K562 (cell line): ENCODE measurements around the gene SLC38A11. TPM values are rescaled to one million over a fixed set of nuclear protein-coding genes. Genes with fewer than 3 reads are reported as not detected.

ENCODE experiments used
- ATAC-seq: fragments of 200-7000 bp; cut with Tn5 transposase; 3 replicates; pipeline ENCODE4 v1.9.1; 2020; ENCODE audit warnings: moderate library complexity
- BruUV-seq: library from RNA; stranded (reverse); fragments of 400-500 nt; replicated peaks from 2 replicates; lab custom pipeline; 2021; lab: Mats Ljungman, UMichigan
- CTCF ChIA-PET: fragments of 300-600 bp; formaldehyde crosslinking; extraction: SDS; loops from one replicate; lab custom pipeline; 2021; ENCODE audit warnings: low intra/inter-chr PET ratio; lab: Yijun Ruan, JAX
- POLR2A ChIA-PET: fragments of 300-600, 350-650 bp; sonication (Branson Sonifier 250); formaldehyde crosslinking; extraction: SDS; loops from one replicate; lab custom pipeline; 2021; ENCODE audit warnings: antibody characterized with exemption, inconsistent platforms; lab: Yijun Ruan, JAX
- DNase-seq, 4 experiments: peaks; one replicate each; pipeline versions ENCODE4 v3.0.0 to v3.0.0-alpha.2; 2011 to 2018; ENCODE audit warnings: low spot score in 3 of 4, mixed read lengths in 3 of 4; ENCODE audit errors: extremely low read depth in 1 of 4
- FAIRE-seq: peaks from 2 replicates; lab custom pipeline; 2011; peaks lifted over from hg19 to GRCh38; lab: Jason Lieb, UNC
- H2AFZ ChIP-seq: 2 replicates; pipeline ENCODE4 v1.6.0; 2011; ENCODE audit warnings: low read depth, low read length, control low read depth, inconsistent platforms
- H3K27ac ChIP-seq: fragments of 200-600 bp; 3 replicates; pipeline ENCODE4 v1.8.0; 2011; ENCODE audit warnings: low read depth, mild to moderate bottlenecking, control low read depth, inconsistent platforms, low read length, moderate library complexity, mixed read lengths; ENCODE audit errors: extremely low read depth
- H3K27me3 ChIP-seq, 2 experiments: fragments of 300-600 bp in 1 of 2; 2 replicates in 1 of 2; 3 replicates in 1 of 2; pipeline versions ENCODE4 v1.6.0 to v1.8.0; 2011; ENCODE audit warnings: inconsistent platforms in 2 of 2, low read length in 2 of 2, mild to moderate bottlenecking in 1 of 2, mixed read lengths in 1 of 2, moderate library complexity in 1 of 2; ENCODE audit not compliant: control insufficient read depth in 2 of 2, insufficient read depth in 2 of 2
- H3K36me3 ChIP-seq: fragments of 300-600 bp; 3 replicates; pipeline ENCODE4 v1.8.0; 2011; ENCODE audit warnings: mild to moderate bottlenecking, low read length, inconsistent platforms; ENCODE audit not compliant: control insufficient read depth, insufficient read depth
- H3K4me1 ChIP-seq, 2 experiments: fragments of 200-600 bp in 1 of 2; replicated peaks in 1 of 2; 2 replicates in 1 of 2; 3 replicates in 1 of 2; pipeline versions ENCODE4 v1.5.1 to v1.8.0; 2011; ENCODE audit warnings: inconsistent platforms in 2 of 2, low read length in 2 of 2, mild to moderate bottlenecking in 1 of 2, mixed read lengths in 1 of 2, moderate library complexity in 1 of 2; ENCODE audit not compliant: control insufficient read depth in 2 of 2, insufficient read depth in 2 of 2
- H3K4me2 ChIP-seq: 2 replicates; pipeline ENCODE4 v1.6.1; 2011; ENCODE audit warnings: low read length, control low read depth, inconsistent platforms, mixed read lengths; ENCODE audit not compliant: insufficient read depth
- H3K4me3 ChIP-seq: fragments of 200-600 bp; sonication (generic), shearing (Covaris generic); 2 replicates; pipeline ENCODE4 v1.5.1; 2016; ENCODE audit warnings: control low read depth, inconsistent platforms
- H3K79me2 ChIP-seq: fragments of 200-600 bp; 3 replicates; pipeline ENCODE4 v1.8.0; 2011; ENCODE audit warnings: low read length, inconsistent platforms; ENCODE audit not compliant: control insufficient read depth, insufficient read depth
- H3K9ac ChIP-seq, 2 experiments: 2 replicates each; pipeline versions ENCODE4 v1.6.0 to v1.6.1; 2011; ENCODE audit warnings: low read depth in 2 of 2, low read length in 2 of 2, control low read depth in 1 of 2, inconsistent platforms in 1 of 2, mild to moderate bottlenecking in 1 of 2, mixed read lengths in 1 of 2; ENCODE audit not compliant: insufficient read depth in 1 of 2
- H3K9me1 ChIP-seq: one replicate; pipeline ENCODE4 v1.6.0; 2011; ENCODE audit warnings: inconsistent platforms, mild to moderate bottlenecking, low read length, moderate library complexity; ENCODE audit not compliant: control insufficient read depth, insufficient read depth
- H3K9me3 ChIP-seq: replicated peaks from 2 replicates; pipeline ENCODE4 v1.5.1; 2011; ENCODE audit warnings: low read depth, low read length, inconsistent platforms; ENCODE audit not compliant: control insufficient read depth, insufficient read depth
- H4K20me1 ChIP-seq: replicated peaks from 2 replicates; pipeline ENCODE4 v1.6.1; 2011; ENCODE audit warnings: low read length, inconsistent platforms, mixed read lengths; ENCODE audit not compliant: control insufficient read depth, insufficient read depth
- BACH1 ChIP-seq: fragments of 200-800 bp; sonication (Bioruptor generic); IDR thresholded peaks from 2 replicates; pipeline ENCODE4 v1.6.1; 2016; ENCODE audit warnings: missing genetic modification characterization, missing compliant biosample characterization
- BRCA1 ChIP-seq, 2 experiments: fragments of 450-650 bp in 1 of 2; sonication (generic) in 1 of 2; formaldehyde crosslinking in 1 of 2; IDR thresholded peaks; 2 replicates each; pipeline versions ENCODE4 v1.5.0 to v1.6.1; 2017 to 2020; ENCODE audit warnings: mild to moderate bottlenecking in 1 of 2, missing genetic modification reagents in 1 of 2
- BRD4 ChIP-seq: fragments of 200-600 bp; sonication (generic); IDR thresholded peaks from 2 replicates; pipeline ENCODE4 v1.6.1; 2017; ENCODE audit warnings: inconsistent platforms
- E2F6 ChIP-seq, 2 experiments: IDR thresholded peaks; 2 replicates each; pipeline ENCODE4 v1.6.1; 2011; ENCODE audit warnings: borderline replicate concordance in 1 of 2, control low read depth in 1 of 2, low read depth in 1 of 2, low read length in 1 of 2, mild to moderate bottlenecking in 1 of 2, mixed read lengths in 1 of 2, moderate library complexity in 1 of 2; ENCODE audit not compliant: insufficient read depth in 1 of 2, insufficient read length in 1 of 2, poor library complexity in 1 of 2, severe bottlenecking in 1 of 2; ENCODE audit errors: extremely low read depth in 1 of 2
- FIP1L1 ChIP-seq: fragments of 200-400 bp; formaldehyde crosslinking; IDR thresholded peaks from 2 replicates; pipeline ENCODE4 v1.6.1; 2018; ENCODE audit warnings: mild to moderate bottlenecking, low read depth, low read length; ENCODE audit not compliant: poor library complexity, severe bottlenecking
- KHSRP ChIP-seq: fragments of 450-650 bp; IDR thresholded peaks from 2 replicates; pipeline ENCODE4 v1.6.1; 2017
- SMARCB1 ChIP-seq: IDR thresholded peaks from 2 replicates; pipeline ENCODE4 v1.6.1; 2011; ENCODE audit warnings: improper control_type of control experiment, low read depth; ENCODE audit not compliant: insufficient read length
- ZBED1 ChIP-seq: IDR thresholded peaks from 2 replicates; pipeline ENCODE4 v1.6.1; 2014
- ZNF395 ChIP-seq: fragments of 200-800 bp; sonication (Bioruptor generic); IDR thresholded peaks from 2 replicates; pipeline ENCODE4 v1.6.1; 2017; ENCODE audit warnings: missing genetic modification characterization, missing compliant biosample characterization
- ZNF696 ChIP-seq: fragments of 250-450 bp; sonication (Bioruptor Pico); conservative IDR thresholded peaks from 2 replicates; pipeline ENCODE4 v1.4.0; 2020; ENCODE audit warnings: mild to moderate bottlenecking, moderate library complexity
- ZNF764 ChIP-seq: fragments of 250-450 bp; sonication (Bioruptor Pico); IDR thresholded peaks from 2 replicates; pipeline ENCODE4 v1.4.0; 2020; ENCODE audit warnings: low read depth, mild to moderate bottlenecking, moderate library complexity
- WGBS: fragments of 100-300 bp; shearing (Covaris generic); methylation state at CpG from one replicate; pipeline ENCODE4 v1.1.6; 2016; ENCODE audit warnings: low coverage, mixed read lengths; ENCODE audit not compliant: insufficient coverage; ENCODE audit errors: missing lambda C conversion rate; 5-methylcytosine and 5-hydroxymethylcytosine counted together
- in situ Hi-C: fragments of 300-500 bp; cut with MboI; formaldehyde crosslinking; loops from 4 replicates; pipeline ENCODE4 v1.15.0; 2018; ENCODE audit warnings: inconsistent platforms, mixed read lengths
- intact Hi-C: fragments of 100-400 bp; cut with micrococcal nuclease; formaldehyde crosslinking; loops from 2 replicates; pipeline ENCODE4 v1.14.2; 2022
- polyA plus RNA-seq, 8 experiments: library from polyadenylated mRNA; depleted of rRNA in 4 of 8; stranded (reverse) in 5 of 8; unstranded in 3 of 8; fragments of >200 nt; fragmentation: Nextera tagmentation in 2 of 8; fragmentation: Illumina TruSeq in 1 of 8; extraction: Ambion mirVana in 2 of 8; extraction: Trizol in 1 of 8; gene quantifications; 2 replicates each; pipeline versions ENCODE4 v1.2.1 to v1.2.3, GENCODE V29; 2011 to 2014; ENCODE audit warnings: inconsistent platforms in 1 of 8, missing spikeins in 1 of 8
- total RNA-seq, 7 experiments: library from RNA; depleted of rRNA in 6 of 7; stranded (reverse); fragments of >200 nt in 6 of 7; fragmentation: Illumina TruSeq in 2 of 7; extraction: Trizol in 2 of 7; gene quantifications; 2 replicates each; pipeline versions ENCODE4 v1.2.1 to v1.2.3, GENCODE V29; 2011 to 2021; ENCODE audit warnings: low replicate concordance in 1 of 7

Gene SLC38A11
- total and polyA plus RNA-seq, 9 of the 15 experiments (the other 6 are each of a cell fraction or from before 2014, with no cell fraction given) = not detected

GRCh38 chr2:164897469-164898260 lies 57.7 kb downstream of the SLC38A11 start:
- intact Hi-C loops (no loop called here), in situ Hi-C loops (no loop called here)
- ChIA-PET CTCF (no interaction called here), POLR2A (no interaction called here)
- DNase-seq (no peak), FAIRE-seq (no peak), ATAC-seq (no peak)
- Histone ChIP-seq H3K36me3 (no peaks in the 10 kb centered on the region), H3K27ac (no peak overlapping the region), H3K4me1 (no peaks in the 10 kb centered on the region), H3K9me1 (no peaks in the 10 kb centered on the region), H2AFZ (no peak overlapping the region), H3K27me3 (no peaks in the 10 kb centered on the region), H3K4me2 (no peak overlapping the region), H3K4me3 (no peak overlapping the region), H3K79me2 (no peaks in the 10 kb centered on the region), H4K20me1 (no peaks in the 10 kb centered on the region), H3K9ac (no peak overlapping the region), H3K9me3 (no peaks in the 10 kb centered on the region; the same call in none of the 2 replicates)
- whole genome bisulfite sequencing = 0% methylated on average over 3 of the region's 3 CpGs
- no TSS peak for BruUV-seq
- no peak for TF ChIP-seq BRCA1 (IDR thresholded peaks at IDR 0.05)
- TF ChIP-seq BRCA1 (CRISPR knock-in tag; IDR thresholded peaks at IDR 0.05) = no peak
- no peak for TF ChIP-seq ZNF395 (CRISPR knock-in tag)
- TF ChIP-seq SMARCB1 = no peak
- no peak for TF ChIP-seq KHSRP
- TF ChIP-seq BRD4 = no peak
- TF ChIP-seq ZNF764 (CRISPR knock-in tag) = no peak
- TF ChIP-seq E2F6 (IDR thresholded peaks at IDR 0.05; ENCODE audit: borderline replicate concordance in 1 of 2, extremely low read depth in 1 of 2, insufficient read depth in 1 of 2, insufficient read length in 1 of 2, low read depth in 1 of 2, low read length in 1 of 2, poor library complexity in 1 of 2, severe bottlenecking in 1 of 2) = no peak
- no peak for TF ChIP-seq BACH1 (tag)
- no peak for TF ChIP-seq FIP1L1
- TF ChIP-seq ZNF696 = no peak
- TF ChIP-seq ZBED1 = no peak
